CD4-positive, alpha-beta T cell (primary cell): ENCODE data around the gene XIRP1. TPM values are rescaled to one million over a fixed set of nuclear protein-coding genes. Genes with fewer than 3 reads are reported as not detected.

Experiments
- ATAC-seq: fragments of 200-7000 bp; cut with Tn5 transposase; one replicate; pipeline ENCODE4 v1.10.0; 2022; ENCODE audit warnings: mild to moderate bottlenecking; ENCODE audit not compliant: poor library complexity
- CTCF ChIA-PET: fragments of 350-600 bp; sonication (Branson Sonifier 250); formaldehyde crosslinking; loops from one replicate; lab custom pipeline; 2021; ENCODE audit warnings: antibody characterized with exemption, inconsistent platforms; lab: Charles Lee
- POLR2A ChIA-PET: fragments of 350-600 bp; sonication (Branson Sonifier 250); formaldehyde crosslinking; loops from one replicate; lab custom pipeline; 2021; ENCODE audit warnings: antibody characterized with exemption, inconsistent platforms; lab: Charles Lee
- DNase-seq, 14 experiments: peaks; one replicate each; pipeline ENCODE4 v3.0.0-alpha.2; 2013 to 2020; ENCODE audit warnings: mixed read lengths in 2 of 14
- H3K27ac ChIP-seq, 2 donors: one replicate each; pipeline versions ENCODE4 v1.5.1 to v1.7.0; 2013; ENCODE audit warnings: low read length in 2 of 2, low read depth in 1 of 2, mild to moderate bottlenecking in 1 of 2
- H3K27me3 ChIP-seq, 2 experiments: 1 replicate in 1 of 2; 2 replicates in 1 of 2; pipeline versions ENCODE4 v1.6.1 to v1.7.0; 2013; ENCODE audit warnings: low read length in 2 of 2, control low read depth in 1 of 2, mild to moderate bottlenecking in 1 of 2, moderate library complexity in 1 of 2; ENCODE audit not compliant: insufficient read depth in 2 of 2, control insufficient read depth in 1 of 2
- H3K36me3 ChIP-seq: one replicate; pipeline ENCODE4 v1.6.1; 2013; ENCODE audit warnings: low read length, control low read depth; ENCODE audit not compliant: insufficient read depth
- H3K4me1 ChIP-seq: one replicate; pipeline ENCODE4 v1.6.1; 2013; ENCODE audit warnings: low read length, control low read depth; ENCODE audit not compliant: insufficient read depth
- H3K4me3 ChIP-seq: one replicate; pipeline ENCODE4 v1.5.1; 2013; ENCODE audit warnings: mild to moderate bottlenecking, low read length, moderate library complexity
- H3K9me3 ChIP-seq, 2 experiments: 1 replicate in 1 of 2; 2 replicates in 1 of 2; pipeline versions ENCODE4 v1.6.1 to v1.7.0; 2013; ENCODE audit warnings: low read length in 2 of 2, mild to moderate bottlenecking in 2 of 2, control low read depth in 1 of 2, moderate library complexity in 1 of 2; ENCODE audit not compliant: control insufficient read depth in 1 of 2, insufficient read depth in 1 of 2
- H3K27ac Mint-ChIP-seq: one replicate; pipeline ENCODE4 v1.8.0; 2020; ENCODE audit warnings: mixed read lengths
- H3K27me3 Mint-ChIP-seq: one replicate; pipeline ENCODE4 v1.8.0; 2021; ENCODE audit warnings: mixed read lengths
- H3K36me3 Mint-ChIP-seq: one replicate; pipeline ENCODE4 v1.8.0; 2021; ENCODE audit warnings: low read depth, mixed read lengths
- H3K4me1 Mint-ChIP-seq: one replicate; pipeline ENCODE4 v1.8.0; 2021; ENCODE audit warnings: low read depth, mixed read lengths
- H3K4me3 Mint-ChIP-seq: one replicate; pipeline ENCODE4 v1.8.0; 2020; ENCODE audit warnings: mild to moderate bottlenecking, mixed read lengths
- H3K9me3 Mint-ChIP-seq: one replicate; pipeline ENCODE4 v1.8.0; 2020; ENCODE audit warnings: mixed read lengths
- CTCF ChIP-seq: fragments of 200-600 bp; IDR thresholded peaks from one replicate; pipeline ENCODE4 v1.8.0; 2022; ENCODE audit warnings: antibody characterized with exemption, mild to moderate bottlenecking
- intact Hi-C, 2 experiments: fragments of 100-400 bp; cut with DNase I in 1 of 2; cut with micrococcal nuclease in 1 of 2; formaldehyde crosslinking; loops; one replicate each; pipeline versions ENCODE4 v1.15.1 to v1.9.0; 2023 to 2025; cut with DNase I, micrococcal nuclease
- total RNA-seq, 174 experiments: library from RNA in 2 of 174; stranded (reverse) in 2 of 174; gene quantifications; one replicate each; pipeline ENCODE4 v1.2.3 and lab custom pipeline; 2021 to 2026

Gene XIRP1
- total RNA-seq, 2 experiments from 2014 or later, result not detected

GRCh38 chr3:39202094-39202493 is 9.7 kb upstream of the XIRP1 start:
- ChIA-PET CTCF (no interaction called here), POLR2A (no interaction called here)
- H3K9me3 ChIP-seq, result peaks cover 0 to 9% of the 10 kb centered on the region in 2 experiments
- DNase-seq (no peak), ATAC-seq (no peak)
- intact Hi-C loops, result no loop called here
- Mint-ChIP-seq H3K4me3 (no peak overlapping the region), H3K36me3 (no peaks in the 10 kb centered on the region), H3K27ac (no peak overlapping the region), H3K27me3 (peaks cover 10% of the 10 kb centered on the region), H3K9me3 (no peaks in the 10 kb centered on the region), H3K4me1 (no peaks in the 10 kb centered on the region)
- peaks cover 4 to 5% of the 10 kb centered on the region in 2 experiments for H3K27me3 ChIP-seq
- H3K4me1 ChIP-seq, result no peaks in the 10 kb centered on the region
- TF ChIP-seq CTCF, result no peak
- H3K27ac ChIP-seq, result no peak overlapping the region
- H3K36me3 ChIP-seq, result no peaks in the 10 kb centered on the region
- H3K4me3 ChIP-seq, result no peak overlapping the region

- no peak overlapping the region for H3K27ac Mint-ChIP-seq
- ATAC-seq, result no peak
- H3K4me3 Mint-ChIP-seq, result no peak overlapping the region
- POLR2A ChIA-PET, result no interaction called here
- peaks cover 3 to 4% of the 10 kb centered on the region in 2 experiments for H3K27me3 ChIP-seq
- intact Hi-C loops, result no loop called here
- H3K27ac ChIP-seq, result no peak overlapping the region
- no peaks in the 10 kb centered on the region for H3K36me3 Mint-ChIP-seq
- CTCF ChIA-PET, result interaction anchor here (1.1 kb wide), 1 partner anchor 94 kb away, joined by 3 read pairs; no protein-coding TSS in a partner anchor
- DNase-seq, result no peak
- no peaks in the 10 kb centered on the region for H3K36me3 ChIP-seq
- no peak overlapping the region for H3K4me3 ChIP-seq
- H3K9me3 ChIP-seq, result no peaks in the 10 kb centered on the region
- H3K4me1 ChIP-seq, result no peaks in the 10 kb centered on the region
- no peaks in the 10 kb centered on the region for H3K27me3 Mint-ChIP-seq
- H3K9me3 Mint-ChIP-seq, result no peaks in the 10 kb centered on the region
- no peak for TF ChIP-seq CTCF
- H3K4me1 Mint-ChIP-seq, result no peaks in the 10 kb centered on the region
Measured at GRCh38 chr3:39196671-39197356, 4.4 kb upstream of the XIRP1 start.

GRCh38 chr3:39196034-39196433 is 3.6 kb upstream of the XIRP1 start:
- Histone ChIP-seq H3K4me1 (no peaks in the 10 kb centered on the region), H3K27me3 (peaks cover 0 to under 1% of the 10 kb centered on the region in 2 experiments), H3K9me3 (no peaks in the 10 kb centered on the region), H3K36me3 (no peaks in the 10 kb centered on the region), H3K4me3 (no peak overlapping the region), H3K27ac (no peak overlapping the region)
- no peaks in the 10 kb centered on the region for H3K27me3 Mint-ChIP-seq
- DNase-seq (no peak), ATAC-seq (no peak)
- no peak overlapping the region for H3K27ac Mint-ChIP-seq
- no peaks in the 10 kb centered on the region for H3K4me1 Mint-ChIP-seq
- TF ChIP-seq CTCF, result no peak
- ChIA-PET CTCF (interaction anchor here (1.1 kb wide), 1 partner anchor 95 kb away, joined by 3 read pairs; no protein-coding TSS in a partner anchor), POLR2A (no interaction called here)
- no peaks in the 10 kb centered on the region for H3K9me3 Mint-ChIP-seq
- no peak overlapping the region for H3K4me3 Mint-ChIP-seq
- H3K36me3 Mint-ChIP-seq, result no peaks in the 10 kb centered on the region
- intact Hi-C loops, result no loop called here
